NCI-H524 treated with DMSO at 0.1 percent for 48 hours (cell line): ENCODE results near the gene ZNF474.

ENCODE experiments used
- DNase-seq: peaks from one replicate; lab custom pipeline; 2025; lab: John Stamatoyannopoulos, UW

The ZNF474 gene

DNA sequence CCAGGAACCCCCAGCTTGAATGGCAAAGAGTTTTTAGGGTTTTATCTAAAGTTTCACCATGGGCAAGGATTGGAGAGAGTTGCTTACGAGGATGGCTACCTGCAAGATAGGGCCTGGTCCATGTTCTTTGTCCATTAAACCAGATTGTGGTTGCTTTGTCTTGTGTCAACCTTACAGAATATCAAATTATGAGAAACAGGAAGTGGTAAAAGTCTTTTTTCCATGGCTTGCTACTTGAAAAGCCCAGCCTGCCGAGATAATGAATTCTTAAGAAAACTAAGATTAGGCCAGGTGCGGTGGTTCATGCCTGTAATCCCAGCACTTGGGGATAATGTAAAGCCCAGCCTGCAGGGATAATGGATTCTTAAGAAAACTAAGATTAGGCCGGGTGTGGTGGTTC lies 24.4 kb downstream of the ZNF474 start:
- no peak for DNase-seq

DNA sequence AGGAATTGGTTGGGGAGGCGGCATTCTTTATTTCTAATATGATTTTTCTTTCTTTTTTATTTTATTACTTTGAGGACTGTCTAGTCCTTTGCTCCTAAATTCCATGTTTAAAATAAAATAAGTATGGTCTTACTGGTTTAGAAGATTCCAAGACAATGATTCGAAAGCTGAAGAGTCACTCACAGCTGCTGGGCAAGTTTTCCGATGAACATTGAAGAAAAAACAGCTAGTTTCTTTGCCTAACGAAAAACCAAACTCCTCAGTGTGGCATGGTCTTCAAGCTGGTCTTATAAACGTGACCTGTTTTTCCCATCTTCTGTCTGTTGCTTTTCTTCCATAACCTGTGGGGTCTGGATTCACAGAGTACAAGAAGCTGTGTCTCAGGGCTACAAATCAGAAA lies 25.1 kb downstream of the ZNF474 start:
- DNase-seq: no peak

DNA sequence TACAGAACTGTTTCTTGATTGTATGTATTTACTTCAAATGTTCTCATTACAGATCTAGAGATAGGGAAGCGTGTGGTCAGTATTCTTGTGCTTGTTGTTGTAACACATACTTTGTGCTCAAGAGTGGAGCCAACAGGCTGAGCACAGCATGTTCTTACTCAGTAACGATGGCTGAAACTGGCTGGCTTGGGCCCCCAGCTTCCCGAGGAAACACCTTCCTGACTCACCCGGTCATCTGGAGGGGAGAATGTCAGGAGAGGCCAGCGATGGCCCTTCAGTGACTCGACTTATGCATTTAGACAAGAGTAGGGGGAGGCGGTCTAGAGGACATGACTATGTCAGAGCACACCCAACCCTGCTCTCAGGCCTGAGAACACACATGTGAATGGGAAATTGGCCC lies 25.6 kb downstream of the ZNF474 start:
- no peak for DNase-seq

DNA sequence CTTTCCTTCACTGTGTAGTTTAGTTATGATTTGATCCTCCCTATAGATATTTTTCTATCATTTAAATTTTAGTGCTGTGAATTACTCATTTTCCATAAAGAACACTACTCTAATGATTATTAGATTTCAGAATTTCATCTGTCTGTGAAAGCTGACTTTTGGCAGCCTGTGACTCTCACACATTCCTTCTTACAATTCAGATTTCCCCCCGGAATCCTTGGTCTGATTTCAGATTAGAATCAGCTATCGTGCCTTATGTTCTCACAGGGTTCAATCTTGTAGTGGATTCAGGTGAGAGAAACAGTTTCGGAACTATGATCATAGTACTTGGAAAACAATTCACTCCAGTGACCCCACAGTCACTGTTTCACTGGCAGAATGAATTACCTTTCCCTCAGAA lies 26.2 kb downstream of the ZNF474 start:
- no peak for DNase-seq

DNA sequence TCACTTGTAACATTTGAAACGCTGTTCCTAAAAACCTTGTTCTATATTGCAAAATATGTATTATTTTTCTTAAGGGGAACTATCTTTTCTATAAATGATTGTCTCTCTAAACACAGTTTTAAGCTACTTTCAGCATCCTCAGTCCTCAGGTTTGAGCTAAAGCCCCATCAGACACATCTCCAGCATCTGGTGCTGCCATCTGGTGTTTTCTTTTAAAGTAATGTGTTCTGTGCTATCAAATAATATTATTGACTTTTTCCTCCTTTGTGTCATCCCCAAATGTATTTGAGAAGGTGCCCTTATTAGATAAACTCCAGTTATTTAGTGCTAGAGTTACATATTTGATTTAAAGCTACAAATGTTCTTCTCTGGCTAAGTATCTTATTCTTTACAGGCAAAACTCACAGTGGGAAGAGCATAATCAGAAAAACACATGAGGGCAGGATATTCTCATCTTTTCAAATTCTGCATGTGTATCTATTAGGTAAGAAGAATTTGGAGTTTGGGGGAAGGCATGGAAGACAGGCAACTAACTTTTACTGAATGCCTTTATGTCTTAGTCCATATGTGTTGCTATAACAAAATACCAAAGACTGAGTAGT lies 27.5 kb downstream of the ZNF474 start:
- peak; percentile 41 for DNase-seq

DNA sequence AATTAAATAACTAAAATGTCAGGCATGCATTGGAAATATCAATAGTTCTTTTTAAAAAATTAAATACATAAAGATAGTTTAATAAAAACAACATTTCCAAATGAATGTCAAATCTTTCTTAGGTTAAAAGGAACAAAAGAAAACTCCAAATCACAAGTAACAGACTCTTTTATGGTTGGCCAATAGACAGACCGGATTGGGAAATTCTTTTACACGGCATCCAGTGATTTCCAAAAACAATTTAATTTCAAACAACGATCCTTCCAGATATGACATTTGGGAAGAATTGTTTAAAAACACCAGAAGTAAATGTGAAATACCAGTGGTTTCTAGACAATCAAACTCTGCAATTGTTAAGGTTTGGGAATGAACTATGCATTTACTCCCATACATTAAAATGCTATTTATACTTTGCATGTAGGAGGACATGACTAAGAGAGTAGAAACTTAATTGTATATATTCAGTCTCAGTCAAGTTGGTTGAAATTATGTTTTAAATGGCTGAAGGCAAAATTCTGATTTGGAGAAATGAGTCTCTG lies 32.8 kb downstream of the ZNF474 start:
- DNase-seq: no peak

DNA sequence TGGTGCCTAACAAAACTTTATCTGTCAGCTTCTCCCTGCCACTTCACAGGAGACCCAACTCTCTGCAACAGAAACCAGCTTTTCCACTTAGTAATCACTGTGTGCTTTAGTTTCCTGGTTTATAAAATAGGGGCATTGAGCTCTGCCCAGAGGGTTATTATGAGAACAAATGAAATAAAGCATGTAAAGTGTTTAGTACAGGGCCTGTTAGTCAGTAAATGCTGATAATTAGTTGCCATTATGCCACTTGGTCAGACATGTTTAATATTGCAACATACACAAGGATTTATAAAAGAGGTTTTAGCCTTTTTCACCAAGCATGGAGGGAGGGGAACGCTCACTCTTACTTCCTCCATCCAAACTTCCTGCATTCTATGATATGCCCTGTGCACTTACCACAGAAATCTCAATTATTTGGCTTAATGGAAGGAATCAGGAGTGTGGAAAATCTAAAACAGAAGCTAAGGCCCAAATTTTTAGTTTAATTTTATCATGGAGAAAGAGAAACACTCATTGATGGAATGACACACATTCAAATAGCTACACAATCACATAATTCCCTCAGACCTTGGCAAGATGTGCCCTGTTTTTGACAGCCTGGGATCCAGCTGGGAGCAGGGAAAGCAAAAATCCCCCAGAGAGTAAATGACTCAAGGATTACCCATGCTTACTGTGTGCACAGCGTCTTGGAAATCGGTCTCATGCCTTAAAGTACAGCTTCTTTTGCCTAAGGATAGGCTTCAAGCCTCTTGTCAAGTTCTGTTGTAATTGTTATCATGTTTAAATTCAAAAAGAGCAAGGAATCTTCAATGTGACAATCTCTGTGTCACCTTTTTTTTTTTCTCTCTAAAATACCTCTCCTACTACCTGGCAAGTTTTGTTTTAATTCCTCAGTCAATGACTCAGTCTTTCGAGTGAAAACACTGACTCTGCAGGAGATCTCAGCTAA lies 34.0 kb downstream of the ZNF474 start:
- DNase-seq: no peak

DNA sequence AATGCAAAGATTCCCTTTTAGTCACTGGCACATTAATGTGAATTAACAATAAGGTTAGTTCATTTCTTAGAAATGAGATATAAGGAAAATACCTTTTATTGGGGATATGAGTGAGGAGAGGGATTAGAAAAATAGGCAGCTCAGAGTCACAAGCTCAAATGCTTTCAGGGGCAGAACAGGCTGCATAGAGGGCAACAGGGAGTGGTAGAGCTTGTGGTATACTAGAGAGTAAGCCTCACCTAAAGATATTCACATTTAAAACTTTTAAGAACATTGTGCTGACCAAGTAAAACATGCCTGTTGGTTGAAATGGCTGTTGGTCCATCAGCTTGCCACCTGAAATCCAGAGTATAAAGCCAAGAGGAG lies 34.7 kb downstream of the ZNF474 start:
- no peak for DNase-seq

DNA sequence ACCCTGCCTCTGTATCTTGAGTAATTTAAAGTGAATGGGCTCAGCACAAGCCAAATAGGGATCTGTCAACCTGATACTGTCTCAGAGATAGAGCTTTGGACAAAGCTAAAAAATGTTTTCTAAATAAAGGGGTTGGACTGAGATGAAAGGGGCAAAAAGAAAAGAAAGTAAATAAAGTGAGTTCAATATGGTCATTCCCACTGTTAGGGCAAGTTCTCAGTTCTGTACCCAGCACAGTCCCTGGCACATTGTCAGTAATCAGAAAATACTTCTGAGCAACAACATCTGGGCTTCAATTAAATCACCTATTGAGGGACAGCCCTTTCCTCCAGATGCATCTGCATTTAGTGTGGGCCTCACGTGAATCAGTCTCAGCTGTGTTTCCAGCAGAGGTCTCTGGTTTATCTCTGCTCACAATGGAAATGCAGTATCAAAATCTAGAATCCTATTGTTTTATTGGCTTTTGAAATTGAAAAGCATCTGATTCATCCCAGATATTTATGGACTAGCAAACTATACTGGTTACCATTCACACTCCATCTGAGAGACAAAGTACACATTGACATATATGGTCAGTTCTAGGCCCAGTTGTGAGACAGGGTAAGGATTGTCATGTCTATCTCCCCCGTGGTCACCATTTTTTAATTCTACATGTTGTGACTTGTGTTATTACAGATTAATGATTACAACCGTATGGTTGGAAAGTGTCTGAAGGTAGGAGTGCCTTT lies 35.6 kb downstream of the ZNF474 start:
- no peak for DNase-seq

DNA sequence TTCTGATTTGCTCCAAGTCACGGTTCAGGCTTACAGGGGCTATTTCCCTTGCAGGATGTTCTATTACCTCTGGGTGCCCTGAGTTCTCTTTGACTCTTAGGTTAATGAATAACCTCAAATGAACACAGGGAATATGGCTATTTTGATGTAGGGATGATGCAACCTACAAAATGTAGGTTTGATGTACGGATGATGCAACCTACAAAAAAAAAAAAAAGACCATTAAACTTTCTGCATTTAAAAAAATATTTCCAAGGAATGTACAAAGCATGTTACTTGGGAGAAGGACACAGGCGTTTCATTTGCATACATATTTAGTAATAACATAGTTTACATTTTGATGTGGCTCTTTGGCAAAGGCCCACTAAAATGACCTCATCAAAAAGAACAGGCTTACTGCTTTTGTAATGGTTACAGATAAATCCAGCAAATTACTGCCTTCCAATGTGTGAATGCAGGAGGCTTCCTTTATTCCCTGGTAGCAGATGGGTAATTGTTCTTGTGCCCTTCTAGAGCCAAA lies 36.3 kb downstream of the ZNF474 start:
- DNase-seq: no peak

DNA sequence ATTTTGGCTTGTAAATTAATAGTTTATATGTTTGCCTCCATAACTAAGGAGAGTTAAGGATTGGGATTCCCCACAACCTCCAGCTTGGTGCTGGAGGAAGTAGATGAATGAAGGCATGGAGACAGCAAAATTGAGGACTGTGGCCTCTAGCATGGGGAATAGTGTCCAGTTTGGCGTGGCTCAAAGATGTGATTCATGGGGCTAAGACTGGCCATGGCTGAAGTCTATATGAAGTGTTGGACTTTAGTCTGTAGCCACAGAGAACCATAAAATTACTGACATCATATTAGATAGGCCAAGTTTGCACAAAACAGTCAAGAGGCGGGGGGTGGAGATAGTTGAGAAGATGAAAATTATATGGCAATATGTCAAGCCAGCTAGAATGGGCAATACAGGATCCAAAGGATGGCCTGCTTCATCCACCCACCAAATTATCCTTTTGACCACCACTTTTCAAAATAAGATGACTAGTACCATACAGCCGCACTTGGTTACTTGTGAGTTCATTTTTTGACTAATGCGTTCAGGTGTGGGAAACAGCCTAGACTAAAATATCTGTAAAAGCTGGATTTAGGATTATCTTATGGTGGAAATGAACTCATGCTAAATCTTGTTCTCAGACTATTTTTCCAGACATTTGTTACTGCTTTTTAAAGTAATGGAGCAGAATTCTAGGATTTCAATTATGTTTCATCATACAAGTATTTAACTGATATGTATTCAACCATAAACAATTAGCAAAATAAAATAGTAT lies 40.2 kb downstream of the ZNF474 start:
- DNase-seq: no peak

DNA sequence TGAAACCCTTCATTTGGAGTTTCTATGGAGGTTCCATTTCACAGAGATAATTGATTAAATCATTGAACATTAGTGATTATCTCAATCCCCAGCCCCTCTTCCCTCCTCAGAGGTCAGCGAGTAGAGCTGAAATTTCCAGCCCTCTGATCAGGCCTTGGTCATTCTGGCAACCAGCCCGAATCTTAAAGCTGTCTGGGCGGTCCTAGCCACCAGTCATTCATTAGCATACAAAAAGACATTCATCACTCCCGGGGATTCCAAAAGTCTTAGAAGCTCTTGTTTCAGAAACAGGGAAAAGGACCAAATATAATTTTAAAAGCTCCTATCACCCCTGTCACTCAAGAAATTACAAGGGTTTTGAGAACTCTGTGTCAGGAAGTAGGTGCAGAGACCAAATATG lies 41.3 kb downstream of the ZNF474 start:
- no peak for DNase-seq

DNA sequence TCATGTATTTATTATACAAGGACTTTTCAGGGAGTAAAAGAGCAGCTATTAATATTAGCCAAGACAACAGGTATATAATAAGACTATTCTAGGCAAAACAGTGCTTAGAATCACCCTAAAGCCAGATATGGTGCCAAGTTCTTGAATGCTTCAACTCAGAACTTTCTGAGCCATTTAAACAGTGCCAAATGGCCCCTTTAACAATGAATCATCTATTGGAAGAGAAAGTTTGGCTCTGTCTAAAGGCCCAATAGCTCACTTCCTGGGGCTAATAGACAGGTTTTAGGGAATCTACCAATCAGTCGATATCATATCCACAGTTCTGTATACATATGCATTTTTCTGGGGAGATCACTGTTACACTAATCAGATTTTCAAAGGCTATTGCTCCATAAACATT lies 42.9 kb downstream of the ZNF474 start:
- no peak for DNase-seq

DNA sequence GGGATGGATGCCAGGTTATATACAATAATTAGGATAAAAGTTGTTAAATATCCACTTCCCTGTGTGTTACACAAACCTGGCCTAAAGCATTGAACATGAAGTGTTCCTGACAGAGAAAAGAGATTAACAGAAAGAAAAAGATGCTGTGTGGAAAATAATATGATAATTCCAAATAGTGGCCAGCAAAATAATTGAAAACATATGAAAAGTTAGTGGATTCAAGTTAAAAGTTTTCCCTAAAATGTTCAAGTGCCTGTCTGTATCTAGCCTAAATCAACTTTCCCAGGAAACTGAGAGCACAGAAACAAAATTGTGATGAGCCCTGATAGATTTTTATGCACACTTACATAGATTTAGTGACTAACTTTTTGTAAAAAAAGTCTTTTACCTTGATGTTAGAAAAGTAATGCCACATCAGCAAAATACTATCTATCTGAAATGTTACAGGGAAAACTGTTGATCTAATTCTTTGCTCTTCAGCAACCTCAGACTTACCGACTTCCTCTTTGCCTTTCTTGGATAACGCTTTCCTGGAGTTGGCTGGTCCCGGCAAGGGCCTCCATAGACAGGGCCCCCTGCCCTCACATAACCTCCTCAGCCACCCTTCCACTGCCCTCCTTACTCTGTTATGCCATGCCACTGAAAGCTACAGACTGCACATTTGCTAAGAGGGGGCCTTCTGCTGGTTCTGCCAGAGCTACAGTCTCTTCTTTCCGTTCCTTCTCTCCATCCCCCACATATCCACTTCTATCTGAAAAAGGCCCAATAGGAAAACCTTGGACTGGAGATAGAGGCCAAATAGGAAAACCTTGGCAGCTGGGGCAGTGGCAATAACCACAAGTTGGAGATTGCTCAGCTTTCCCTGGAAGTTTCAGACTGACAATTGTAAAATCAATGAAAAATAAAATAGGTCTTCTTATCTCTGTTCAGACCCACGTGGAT lies 44.4 kb downstream of the ZNF474 start:
- no peak for DNase-seq

DNA sequence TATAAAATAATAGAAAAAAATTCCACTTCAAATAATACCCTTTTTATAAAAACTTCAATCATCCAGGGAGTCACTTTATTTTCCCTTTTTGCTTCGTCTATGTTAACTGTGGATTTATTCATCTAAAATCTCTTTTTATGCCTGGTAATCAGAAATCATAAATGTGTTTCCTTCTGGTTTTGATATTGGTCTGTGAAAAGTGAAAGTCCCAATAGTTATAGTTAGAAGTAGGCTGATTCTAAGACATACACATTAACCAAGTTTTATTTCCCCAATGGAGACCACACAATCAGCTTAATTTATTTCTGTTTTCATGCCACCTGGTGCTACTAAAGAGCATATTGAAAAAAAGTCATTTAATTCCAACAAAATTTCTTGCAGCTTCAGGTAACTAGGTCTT lies 45.7 kb downstream of the ZNF474 start:
- no peak for DNase-seq

DNA sequence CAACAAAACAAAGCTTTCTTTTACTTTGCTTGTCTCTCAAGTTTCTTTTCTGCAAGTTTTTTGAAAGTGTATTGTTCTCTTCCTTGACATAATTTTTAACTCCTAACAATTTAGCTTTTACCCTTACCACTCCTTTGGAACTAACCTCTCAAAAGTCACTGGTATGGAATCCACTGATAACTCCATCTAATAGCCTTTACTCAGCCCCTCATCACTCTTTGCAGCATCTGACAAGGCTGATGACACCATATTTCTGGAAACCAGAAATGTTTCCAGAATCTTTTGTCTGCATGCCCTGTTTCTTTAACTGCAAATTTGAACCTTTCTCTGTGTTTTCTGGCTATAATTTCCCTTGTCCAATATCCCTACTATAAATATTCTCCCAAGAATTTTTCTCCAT lies 46.5 kb downstream of the ZNF474 start:
- DNase-seq: no peak

DNA sequence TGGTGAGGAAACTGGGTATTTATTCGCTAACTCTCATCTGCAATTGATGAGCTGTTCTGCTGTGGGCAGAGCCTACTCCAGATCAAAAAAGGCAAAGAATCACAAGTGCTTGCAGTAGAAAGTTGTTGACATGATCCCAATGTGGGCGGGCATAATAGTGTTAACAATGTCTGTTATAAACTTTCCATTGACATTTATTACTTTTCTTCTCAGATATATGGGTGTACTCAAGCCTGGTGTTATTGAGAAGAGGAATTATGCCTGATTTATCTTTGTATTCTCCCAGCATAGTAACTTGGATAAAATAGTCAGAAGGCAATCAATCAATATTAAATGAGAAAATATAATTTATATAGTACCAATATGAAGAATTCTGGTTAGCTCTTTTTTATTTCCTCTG lies 47.8 kb downstream of the ZNF474 start:
- DNase-seq: no peak

DNA sequence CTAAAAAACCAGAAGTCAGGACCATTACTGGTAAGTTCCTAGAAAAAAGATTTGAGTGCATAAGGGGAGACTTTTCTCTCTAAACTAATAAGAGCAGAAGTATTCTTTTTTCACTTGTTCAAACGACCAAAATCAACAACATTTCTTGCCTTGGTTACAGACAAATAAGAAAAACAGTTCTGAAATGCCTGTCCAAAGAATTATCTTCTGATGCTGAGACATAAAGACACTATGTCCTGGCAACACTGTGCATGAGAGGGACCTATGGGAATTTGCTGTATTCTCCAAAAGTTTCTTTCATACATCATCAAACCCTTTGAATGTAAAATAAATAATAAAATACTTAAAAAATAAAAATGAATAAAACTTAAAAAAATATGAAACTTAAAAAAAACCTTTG lies 50.4 kb downstream of the ZNF474 start:
- DNase-seq: no peak

DNA sequence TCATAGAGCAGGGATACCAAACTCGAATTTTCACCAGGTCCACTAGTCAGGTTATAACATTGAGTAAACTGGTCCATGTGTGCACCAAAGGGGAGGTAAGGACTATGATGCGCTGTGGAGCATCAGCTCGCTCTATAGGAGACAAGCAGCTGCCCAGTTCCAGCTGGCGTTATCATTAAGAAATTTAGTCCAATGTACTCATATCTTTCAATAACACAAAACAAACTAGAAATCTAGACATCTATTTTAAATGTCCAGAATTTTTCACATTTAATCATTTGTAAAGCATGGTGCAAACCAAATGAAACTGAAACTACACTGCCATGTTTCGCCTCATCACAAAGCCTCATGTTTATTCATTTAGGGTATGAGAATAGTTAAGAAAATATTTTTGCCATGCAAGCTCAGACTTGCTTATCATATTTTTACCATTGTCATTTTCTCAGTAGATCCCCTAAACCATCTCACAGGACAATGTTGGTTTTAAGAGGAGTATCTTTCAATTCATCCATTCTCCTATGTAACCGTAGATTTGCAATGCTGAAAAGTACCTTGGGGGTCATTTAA lies 50.9 kb downstream of the ZNF474 start:
- DNase-seq: no peak

DNA sequence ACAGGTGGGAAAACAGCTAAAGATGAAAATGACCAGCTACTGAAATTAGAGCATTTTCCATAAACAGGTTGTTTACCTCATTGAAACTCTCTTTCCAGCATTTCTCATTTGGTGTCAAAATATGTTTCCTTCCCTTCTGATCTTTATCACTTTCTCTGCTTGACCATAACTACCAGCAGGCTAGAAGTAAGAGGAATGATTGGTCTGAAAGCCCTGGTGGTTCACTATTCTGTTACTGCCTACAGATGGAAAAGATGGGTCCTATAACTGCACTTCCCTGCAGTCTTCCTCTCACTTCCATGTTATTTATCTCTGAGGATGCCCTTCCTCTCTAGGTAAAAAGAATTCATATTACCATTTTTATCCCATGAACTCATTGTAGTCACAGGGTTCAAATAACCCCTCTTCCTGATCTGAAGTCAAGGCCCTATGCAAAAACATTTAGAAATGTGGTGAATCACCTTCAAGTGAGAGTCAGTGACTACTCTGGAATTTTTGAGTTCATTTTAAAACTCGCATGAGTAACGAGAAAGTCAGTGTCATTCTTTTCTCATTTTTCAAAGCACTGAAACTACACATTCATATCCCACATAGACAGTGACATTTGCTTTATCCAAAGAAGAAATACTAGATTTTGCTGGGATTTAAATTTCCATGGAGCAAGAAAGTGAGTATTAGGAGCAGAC lies 51.7 kb downstream of the ZNF474 start:
- no peak for DNase-seq
